ENCODE data around the gene SLC1A4.
"Not testable (repeated sequence)": the region's sequence is repeated elsewhere in the genome, so short reads cannot be mapped to it uniquely, and the experiment has no call there.

The SLC1A4 gene

DNA sequence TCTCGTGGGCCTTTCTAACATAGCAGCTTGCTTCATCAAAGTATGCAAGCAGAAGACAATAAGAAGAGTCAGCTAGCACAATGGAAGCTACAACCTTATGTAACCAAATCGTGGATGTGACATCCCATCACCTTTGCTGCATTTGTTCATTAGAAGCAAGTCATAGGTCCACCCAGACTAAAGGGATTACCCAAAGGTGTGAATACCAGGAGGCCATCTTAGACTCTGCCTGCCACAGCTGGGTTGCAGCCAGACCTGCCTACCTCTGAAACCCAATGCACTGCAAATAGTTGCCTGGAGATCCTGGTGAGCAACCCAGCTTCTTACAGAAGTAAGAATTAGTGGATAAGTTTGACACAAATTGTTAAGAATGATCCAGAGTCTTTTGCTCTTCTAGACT, 10.6 kb downstream of the SLC1A4 start:
- WGBS = 91% methylated on average over 2 of the region's 2 CpGs
- H3K4me1 ChIP-seq (ENCODE audit: control insufficient read depth, insufficient read depth, low read depth, low read length) = no peaks in the 10 kb centered on the region
- no peaks in the 10 kb centered on the region for H3K27me3 ChIP-seq (ENCODE audit: control insufficient read depth in 1 of 2, insufficient read depth in 1 of 2, low read length in 2 of 2)
- H3K36me3 ChIP-seq (ENCODE audit: control insufficient read depth in 1 of 2, insufficient read depth in 2 of 2, low read depth in 1 of 2, low read length in 2 of 2) = no peaks in the 10 kb centered on the region
- no peak overlapping the region for H2AFZ ChIP-seq (ENCODE audit: low read depth, low read length)
- no peak overlapping the region for H3K14ac ChIP-seq (ENCODE audit: low read length in 2 of 2)
- H3K9ac ChIP-seq (ENCODE audit: low read length) = no peak overlapping the region
- DNase-seq = no peak
- H3K9me3 ChIP-seq (ENCODE audit: control insufficient read depth, low read length) = no peaks in the 10 kb centered on the region
- peak overlapping the region in 1 of 2 experiments; percentile 25 for H3K18ac ChIP-seq (ENCODE audit: low read depth in 1 of 2, low read length in 2 of 2)
- no peak overlapping the region for H3K4ac ChIP-seq (ENCODE audit: low read depth in 1 of 2, low read length in 2 of 2)
- H2BK120ac ChIP-seq (ENCODE audit: low read depth, low read length) = no peak overlapping the region
- no peak overlapping the region for H2BK15ac ChIP-seq (ENCODE audit: low read depth, poor library complexity, severe bottlenecking)
- H3K4me2 ChIP-seq (ENCODE audit: low read length, poor library complexity, severe bottlenecking) = no peak overlapping the region
- no peak overlapping the region for H4K8ac ChIP-seq (ENCODE audit: low read length)
- peaks cover 1% of the 10 kb centered on the region for H3K79me1 ChIP-seq (replicated peaks; ENCODE audit: low read length, poor library complexity, severe bottlenecking)
- no peak overlapping the region for H4K91ac ChIP-seq (ENCODE audit: low read length)
- H3K23ac ChIP-seq (ENCODE audit: low read length in 2 of 2) = no peak overlapping the region
- H2BK5ac ChIP-seq (ENCODE audit: low read depth, low read length, poor library complexity, severe bottlenecking) = no peak overlapping the region
- H2BK12ac ChIP-seq (ENCODE audit: low read length in 2 of 2) = no peak overlapping the region
- no peak overlapping the region for H2AK5ac ChIP-seq (ENCODE audit: low read length, severe bottlenecking)
- no peak overlapping the region for H3K27ac ChIP-seq (ENCODE audit: low read length, poor library complexity, severe bottlenecking)
- H3K4me3 ChIP-seq (ENCODE audit: insufficient read depth in 1 of 2, low read depth in 1 of 2, low read length in 2 of 2) = no peak overlapping the region

- peak overlapping the region in 1 of 2 experiments; percentile 26 for H3K4ac ChIP-seq (ENCODE audit: low read depth in 1 of 2, low read length in 2 of 2)
- H3K27me3 ChIP-seq (ENCODE audit: control insufficient read depth in 1 of 2, insufficient read depth in 1 of 2, low read length in 2 of 2) = no peaks in the 10 kb centered on the region
- H2AFZ ChIP-seq (ENCODE audit: low read depth, low read length) = no peak overlapping the region
- H3K9ac ChIP-seq (ENCODE audit: low read length) = no peak overlapping the region
- H3K23ac ChIP-seq (ENCODE audit: low read length in 2 of 2) = no peak overlapping the region
- no peaks in the 10 kb centered on the region for H3K4me1 ChIP-seq (ENCODE audit: control insufficient read depth, insufficient read depth, low read depth, low read length)
- no peak overlapping the region for H4K8ac ChIP-seq (ENCODE audit: low read length)
- no peak overlapping the region for H2BK12ac ChIP-seq (ENCODE audit: low read length in 2 of 2)
- H2AK5ac ChIP-seq (ENCODE audit: low read length, severe bottlenecking) = no peak overlapping the region
- no peak overlapping the region for H3K4me2 ChIP-seq (ENCODE audit: low read length, poor library complexity, severe bottlenecking)
- DNase-seq = no peak
- no peak overlapping the region for H3K27ac ChIP-seq (ENCODE audit: low read length, poor library complexity, severe bottlenecking)
- H4K91ac ChIP-seq (ENCODE audit: low read length) = no peak overlapping the region
- no peak overlapping the region for H2BK15ac ChIP-seq (ENCODE audit: low read depth, poor library complexity, severe bottlenecking)
- H3K14ac ChIP-seq (ENCODE audit: low read length in 2 of 2) = no peak overlapping the region
- H2BK120ac ChIP-seq (ENCODE audit: low read depth, low read length) = no peak overlapping the region
- H3K9me3 ChIP-seq (ENCODE audit: control insufficient read depth, low read length) = no peaks in the 10 kb centered on the region
- H2BK5ac ChIP-seq (ENCODE audit: low read depth, low read length, poor library complexity, severe bottlenecking) = no peak overlapping the region
- no peak overlapping the region for H3K18ac ChIP-seq (ENCODE audit: low read depth in 1 of 2, low read length in 2 of 2)
- H3K36me3 ChIP-seq (ENCODE audit: control insufficient read depth in 1 of 2, insufficient read depth in 2 of 2, low read depth in 1 of 2, low read length in 2 of 2) = no peaks in the 10 kb centered on the region
- H3K79me1 ChIP-seq (replicated peaks; ENCODE audit: low read length, poor library complexity, severe bottlenecking) = peaks cover 1% of the 10 kb centered on the region
- 95% methylated on average over 3 of the region's 3 CpGs for WGBS
- H3K4me3 ChIP-seq (ENCODE audit: insufficient read depth in 1 of 2, low read depth in 1 of 2, low read length in 2 of 2) = no peak overlapping the region
These were observed 11.4 kb downstream of the SLC1A4 start for GRCh38 chr2:65000644-65001043.

- Histone ChIP-seq H4K8ac (ENCODE audit: low read length) (no peak overlapping the region), H3K9me3 (ENCODE audit: control insufficient read depth, low read length) (no peaks in the 10 kb centered on the region), H3K23ac (ENCODE audit: low read length in 2 of 2) (no peak overlapping the region), H2AK5ac (ENCODE audit: low read length, severe bottlenecking) (no peak overlapping the region), H3K9ac (ENCODE audit: low read length) (no peak overlapping the region), H3K4me3 (ENCODE audit: insufficient read depth in 1 of 2, low read depth in 1 of 2, low read length in 2 of 2) (no peak overlapping the region), H3K4me1 (ENCODE audit: control insufficient read depth, insufficient read depth, low read depth, low read length) (no peaks in the 10 kb centered on the region), H3K18ac (ENCODE audit: low read depth in 1 of 2, low read length in 2 of 2) (no peak overlapping the region), H4K91ac (ENCODE audit: low read length) (no peak overlapping the region), H2BK5ac (ENCODE audit: low read depth, low read length, poor library complexity, severe bottlenecking) (no peak overlapping the region), H2BK15ac (ENCODE audit: low read depth, poor library complexity, severe bottlenecking) (no peak overlapping the region), H2BK12ac (ENCODE audit: low read length in 2 of 2) (no peak overlapping the region), H3K36me3 (ENCODE audit: control insufficient read depth in 1 of 2, insufficient read depth in 2 of 2, low read depth in 1 of 2, low read length in 2 of 2) (no peaks in the 10 kb centered on the region), H3K14ac (ENCODE audit: low read length in 2 of 2) (no peak overlapping the region), H2AFZ (ENCODE audit: low read depth, low read length) (no peak overlapping the region), H2BK120ac (ENCODE audit: low read depth, low read length) (no peak overlapping the region), H3K4ac (ENCODE audit: low read depth in 1 of 2, low read length in 2 of 2) (no peak overlapping the region), H3K4me2 (ENCODE audit: low read length, poor library complexity, severe bottlenecking) (no peak overlapping the region), H3K27me3 (ENCODE audit: control insufficient read depth in 1 of 2, insufficient read depth in 1 of 2, low read length in 2 of 2) (no peaks in the 10 kb centered on the region), H3K79me1 (replicated peaks; ENCODE audit: low read length, poor library complexity, severe bottlenecking) (peaks cover 1% of the 10 kb centered on the region), H3K27ac (ENCODE audit: low read length, poor library complexity, severe bottlenecking) (no peak overlapping the region)
- 91% methylated on average over 3 of the region's 3 CpGs for whole genome bisulfite sequencing
- no peak for DNase-seq
These were observed 13.8 kb downstream of the SLC1A4 start for GRCh38 chr2:65003037-65003436.

DNA sequence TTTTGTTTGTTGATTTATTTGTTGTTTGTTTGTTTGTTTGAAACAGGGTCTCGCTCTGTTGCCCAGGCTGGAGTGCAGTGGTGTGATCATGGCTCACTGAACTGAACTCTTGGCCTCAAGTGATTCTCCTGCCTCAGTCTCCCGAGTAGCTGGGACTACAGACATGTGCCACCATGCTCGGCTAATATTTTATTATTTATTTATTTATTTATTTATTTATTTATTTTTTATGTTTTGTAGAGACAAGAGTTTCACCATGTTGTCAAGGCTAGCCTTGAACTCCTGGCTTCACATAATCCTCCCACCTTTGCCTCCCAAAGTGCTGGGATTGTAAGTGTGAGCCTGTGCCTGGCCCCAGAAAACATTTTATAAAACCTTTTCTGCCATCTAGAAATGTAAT, 15.0 kb downstream of the SLC1A4 start:
- H3K23ac ChIP-seq (ENCODE audit: low read length in 2 of 2); H2AFZ ChIP-seq (ENCODE audit: low read depth, low read length); DNase-seq; H2BK12ac ChIP-seq (ENCODE audit: low read length in 2 of 2); H3K18ac ChIP-seq (ENCODE audit: low read depth in 1 of 2, low read length in 2 of 2); H3K9ac ChIP-seq (ENCODE audit: low read length); H3K4me1 ChIP-seq (ENCODE audit: control insufficient read depth, insufficient read depth, low read depth, low read length); H2BK5ac ChIP-seq (ENCODE audit: low read depth, low read length, poor library complexity, severe bottlenecking); H2BK120ac ChIP-seq (ENCODE audit: low read depth, low read length); H3K27ac ChIP-seq (ENCODE audit: low read length, poor library complexity, severe bottlenecking); H3K36me3 ChIP-seq (ENCODE audit: control insufficient read depth in 1 of 2, insufficient read depth in 2 of 2, low read depth in 1 of 2, low read length in 2 of 2); H3K14ac ChIP-seq (ENCODE audit: low read length in 2 of 2); H3K4me2 ChIP-seq (ENCODE audit: low read length, poor library complexity, severe bottlenecking); H3K27me3 ChIP-seq (ENCODE audit: control insufficient read depth in 1 of 2, insufficient read depth in 1 of 2, low read length in 2 of 2); H2AK5ac ChIP-seq (ENCODE audit: low read length, severe bottlenecking); H2BK15ac ChIP-seq (ENCODE audit: low read depth, poor library complexity, severe bottlenecking); H3K4me3 ChIP-seq (ENCODE audit: insufficient read depth in 1 of 2, low read depth in 1 of 2, low read length in 2 of 2); H3K4ac ChIP-seq (ENCODE audit: low read depth in 1 of 2, low read length in 2 of 2); H4K8ac ChIP-seq (ENCODE audit: low read length); H3K9me3 ChIP-seq (ENCODE audit: control insufficient read depth, low read length); H3K79me1 ChIP-seq (replicated peaks; ENCODE audit: low read length, poor library complexity, severe bottlenecking); H4K91ac ChIP-seq (ENCODE audit: low read length): not testable (repeated sequence)
- 100% methylated on average over 1 of the region's 3 CpGs for WGBS
